GM12878 (cell line): Measurements from ENCODE around the gene ATIC. TPM values are rescaled to one million over a fixed set of nuclear protein-coding genes. Genes with fewer than 3 reads are reported as not detected.

Experiments used
- ASH2L ChIP-seq: fragments of 300-600, 200-600 bp; sonication (generic); IDR thresholded peaks from 2 replicates; pipeline ENCODE4 v1.6.1; 2017; ENCODE audit warnings: low read depth, mild to moderate bottlenecking, borderline replicate concordance
- CEBPZ ChIP-seq: fragments of 150-350 bp; IDR thresholded peaks from 2 replicates; pipeline ENCODE4 v1.6.1; 2016; ENCODE audit warnings: low read depth, low read length
- GATAD2B ChIP-seq: fragments of 450-650 bp; conservative IDR thresholded peaks from 2 replicates; pipeline ENCODE4 v1.6.1; 2017; ENCODE audit warnings: low read depth, mild to moderate bottlenecking, moderate library complexity
- RELA ChIP-seq: fragments of 450-650 bp; IDR thresholded peaks from 2 replicates; pipeline ENCODE4 v1.8.0; 2014; ENCODE audit warnings: borderline replicate concordance; ENCODE audit not compliant: partially characterized antibody
- ZBTB4 ChIP-seq: fragments of 450-650 bp; formaldehyde crosslinking; IDR thresholded peaks from 2 replicates; pipeline ENCODE4 v1.4.0; 2022; ENCODE audit warnings: mild to moderate bottlenecking, moderate library complexity
- ZNF384 ChIP-seq: IDR thresholded peaks from 2 replicates; pipeline ENCODE4 v1.6.1; 2012; ENCODE audit warnings: low read depth, mild to moderate bottlenecking, low read length, improper control_type of control experiment, borderline replicate concordance
- polyA plus RNA-seq, 11 experiments: library from polyadenylated mRNA; depleted of rRNA in 4 of 11; unstranded in 6 of 11; stranded (reverse) in 5 of 11; fragments of >200 nt; fragmentation: Nextera tagmentation in 4 of 11; fragmentation: Illumina TruSeq in 1 of 11; extraction: Ambion mirVana in 4 of 11; extraction: Trizol in 1 of 11; gene quantifications; 1 replicate in 1 of 11; 2 replicates in 10 of 11; pipeline versions ENCODE4 v1.2.1 to v1.2.3, GENCODE V29; 2011 to 2016; ENCODE audit warnings: inconsistent platforms in 2 of 11, missing spikeins in 2 of 11, low read depth in 1 of 11
- total RNA-seq, 4 experiments: library from RNA; depleted of rRNA in 3 of 4; stranded (reverse); fragments of >200 nt in 3 of 4; fragmentation: Illumina TruSeq in 1 of 4; extraction: Trizol in 1 of 4; gene quantifications; 2 replicates each; pipeline versions ENCODE4 v1.2.1 to v1.2.3, GENCODE V29; 2013 to 2021

The ATIC gene
- total and polyA plus RNA-seq, 10 of the 15 experiments (the other 5 are each of a cell fraction or from before 2014, with no cell fraction given): 45.1 to 518 (median 306) TPM

DNA sequence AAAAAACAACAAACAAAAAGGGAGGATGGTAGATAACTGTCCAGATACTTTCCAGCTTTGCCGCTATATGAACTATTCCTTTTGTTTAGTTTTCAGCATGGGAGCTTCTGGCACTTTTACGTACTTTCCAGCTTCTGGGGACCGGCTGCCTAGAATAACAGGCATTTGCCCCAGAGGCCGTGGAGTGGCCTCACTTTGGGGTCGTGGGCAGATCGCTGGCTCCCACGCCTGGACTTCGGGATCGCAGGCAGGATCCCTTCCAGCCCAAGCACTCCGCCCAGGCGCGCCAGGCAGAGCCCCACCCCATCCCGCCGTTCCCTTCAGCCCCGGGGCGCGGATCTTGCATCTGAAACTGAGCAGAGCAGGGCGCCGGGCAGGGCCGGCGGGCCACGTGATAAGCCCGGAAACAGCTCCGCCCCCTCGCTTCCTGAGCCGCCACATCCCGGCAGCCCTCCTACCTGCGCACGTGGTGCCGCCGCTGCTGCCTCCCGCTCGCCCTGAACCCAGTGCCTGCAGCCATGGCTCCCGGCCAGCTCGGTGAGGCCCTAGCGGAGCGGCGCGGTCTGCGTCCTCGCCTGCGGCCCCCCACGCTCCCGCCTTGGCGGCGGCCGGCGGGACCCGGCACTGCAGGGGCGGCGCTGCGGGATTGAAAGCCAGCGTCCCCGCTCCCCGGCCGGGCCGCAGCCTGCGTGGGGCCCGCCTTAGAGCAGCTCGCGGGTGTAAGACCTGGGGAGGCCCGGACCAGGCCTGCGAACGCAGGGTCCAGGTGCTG lies at the start of gene ATIC (continued):
- TF ChIP-seq ZBTB4 (CRISPR knock-in tag) (no peak), RELA (peak; percentile 73), GATAD2B (peak; percentile 98; the same call in 1 of the 2 replicates), ASH2L (0 out of 2 replicates have a peak, but pooled peaks have one; percentile 71), CEBPZ (no peak), ZNF384 (peak; percentile 67)
